ENCODE measurements around the gene C19orf25.

C19orf25 gene

GRCh38 chr19:1428738-1429391 lies 50.1 kb downstream of the C19orf25 start:
- no peak for DNase-seq

GRCh38 chr19:1427221-1427920 lies 51.6 kb downstream of the C19orf25 start:
- DNase-seq = no peak

- no peak for DNase-seq
These were observed 52.3 kb downstream of the C19orf25 start for GRCh38 chr19:1426736-1427135.

GRCh38 chr19:1425902-1426301 lies 53.1 kb downstream of the C19orf25 start:
- no peak for DNase-seq

- DNase-seq = no peak
These were observed 53.7 kb downstream of the C19orf25 start for GRCh38 chr19:1425102-1425837.

GRCh38 chr19:1424192-1424955 lies 54.6 kb downstream of the C19orf25 start:
- DNase-seq = no peak

GRCh38 chr19:1423436-1424191 lies 55.4 kb downstream of the C19orf25 start:
- no peak for DNase-seq
